Daoy (cell line): ENCODE data around the gene ROR2. TPM values are rescaled to one million over a fixed set of nuclear protein-coding genes. Genes with fewer than 3 reads are reported as not detected.

Experiments
- DNase-seq: peaks from one replicate; pipeline ENCODE4 v3.0.0-alpha.2; 2015; ENCODE audit warnings: low read depth
- total RNA-seq: library from RNA; depleted of rRNA; stranded (reverse); fragments of >200 nt; shearing (Covaris generic); gene quantifications from 2 replicates; pipeline ENCODE4 v1.2.3, GENCODE V29; 2014

The ROR2 gene
- total RNA-seq, 1 experiment from 2014 or later, result 1.8 TPM

GRCh38 chr9:91879231-91879630 is 70.8 kb downstream of the ROR2 start:
- DNase-seq, result no peak

DNA sequence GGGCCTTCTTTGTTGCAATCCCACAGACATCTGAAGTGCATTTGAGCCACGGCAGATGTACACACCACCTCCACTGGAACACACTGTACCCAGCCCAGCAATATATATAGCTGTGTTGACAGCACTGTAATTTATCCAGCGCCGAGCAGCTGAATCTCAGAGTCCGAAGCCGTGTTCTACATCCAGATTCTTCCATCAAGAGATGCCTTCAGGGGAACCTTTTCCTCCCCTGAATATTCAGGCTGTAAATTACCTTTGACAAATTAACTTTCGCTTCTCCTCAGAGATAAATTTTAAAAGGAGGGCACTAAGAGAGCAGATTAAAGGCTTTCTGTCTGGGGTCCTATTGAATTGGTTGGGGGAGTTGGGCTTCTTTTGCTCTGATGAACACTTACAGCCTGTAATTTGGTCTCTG is 76.4 kb downstream of the ROR2 start:
- DNase-seq, result no peak

DNA sequence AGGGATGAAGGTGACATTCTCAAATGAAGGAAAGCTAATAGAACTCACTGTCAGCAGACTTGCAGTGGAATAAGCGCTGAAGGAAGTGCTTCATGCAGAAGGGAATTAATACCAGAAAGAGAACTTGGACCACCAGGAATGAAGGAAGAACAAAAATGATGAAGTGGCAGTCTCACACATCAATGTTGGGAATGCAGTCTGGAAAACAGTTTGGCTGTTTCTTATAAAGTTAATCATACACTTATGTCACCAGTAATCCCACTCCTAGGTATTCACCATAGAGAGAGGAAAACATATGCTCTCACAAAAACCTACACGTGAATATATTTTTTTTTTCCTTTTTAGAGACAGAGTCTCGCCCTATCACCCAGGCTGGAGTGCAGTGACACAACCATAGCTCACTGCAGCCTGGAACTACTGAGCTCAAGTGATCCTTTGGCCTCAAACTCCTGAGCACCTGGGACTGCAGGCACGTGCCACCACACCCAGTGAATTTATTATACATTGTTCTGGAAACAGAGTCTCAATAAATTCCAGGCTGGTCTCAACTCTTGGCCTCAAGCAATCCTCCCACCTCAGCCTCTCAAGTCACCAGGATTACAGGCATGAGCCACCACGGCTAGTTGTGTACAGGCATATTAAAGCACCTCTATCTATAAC is 81.2 kb downstream of the ROR2 start:
- no peak for DNase-seq

GRCh38 chr9:91867740-91868139 is 82.3 kb downstream of the ROR2 start:
- DNase-seq, result no peak

DNA sequence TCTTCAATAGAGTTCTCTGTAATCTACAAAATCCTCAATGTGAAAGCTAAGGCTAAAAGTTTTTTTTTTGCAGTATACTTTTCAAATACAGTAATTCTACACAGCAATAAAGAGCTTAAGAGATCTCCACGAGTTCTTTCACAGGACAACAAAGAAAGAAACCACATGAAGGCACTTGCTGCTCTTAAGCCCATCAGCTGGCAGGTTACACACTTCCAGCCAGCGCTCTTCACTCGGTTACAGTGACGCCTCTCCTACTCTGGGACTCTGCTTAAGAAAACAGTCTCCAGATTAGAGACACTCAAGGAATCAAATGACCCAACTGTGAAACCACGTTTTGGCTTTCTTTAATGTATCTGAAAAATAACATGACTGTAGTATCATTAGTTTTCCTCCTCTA is 85.0 kb downstream of the ROR2 start:
- DNase-seq, result no peak

GRCh38 chr9:91864380-91864779 is 85.6 kb downstream of the ROR2 start:
- DNase-seq, result no peak

- DNase-seq, result no peak
Observed at GRCh38 chr9:91863469-91863868, 86.6 kb downstream of the ROR2 start.

DNA sequence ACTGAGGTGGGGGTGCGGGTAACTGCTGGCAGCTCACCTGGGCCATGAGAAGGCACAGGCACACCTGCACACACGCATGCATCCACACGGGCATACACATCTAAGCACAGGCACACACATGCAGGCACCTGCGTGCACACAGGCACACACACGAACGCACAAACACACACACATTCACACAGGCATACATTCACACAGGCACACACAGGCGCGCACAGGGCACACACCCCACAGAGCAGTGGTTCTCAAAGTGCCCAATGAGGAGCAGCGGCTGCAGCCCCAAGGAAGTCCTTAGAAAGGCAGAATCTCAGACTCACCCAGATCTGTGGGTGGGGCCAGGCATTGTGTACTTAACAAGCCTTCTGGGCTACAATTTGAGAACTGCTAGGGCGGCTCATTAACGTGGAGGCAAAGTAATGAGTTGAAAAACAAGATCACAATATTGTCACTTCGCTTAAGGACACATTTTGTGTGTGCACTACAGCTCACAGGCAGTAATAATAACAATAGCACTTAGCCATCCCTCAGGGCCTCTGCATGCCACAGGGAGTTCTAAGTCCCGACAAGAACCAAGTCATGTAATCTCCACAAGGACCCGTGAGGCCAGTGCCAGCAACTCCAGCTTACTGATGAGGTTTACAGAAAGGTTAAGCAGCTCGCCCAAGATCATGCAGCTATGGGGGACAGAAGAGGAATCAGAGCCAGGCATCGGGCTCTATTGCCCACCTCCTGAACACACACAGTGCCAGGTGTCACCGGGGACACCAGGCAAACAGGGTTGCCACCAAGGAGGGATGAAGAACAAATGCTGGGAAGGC is 91.6 kb downstream of the ROR2 start:
- no peak for DNase-seq

GRCh38 chr9:91857291-91858212 is 92.5 kb downstream of the ROR2 start:
- DNase-seq, result no peak

GRCh38 chr9:91856419-91856818 is 93.6 kb downstream of the ROR2 start:
- no peak for DNase-seq

GRCh38 chr9:91855196-91855595 is 94.8 kb downstream of the ROR2 start:
- no peak for DNase-seq

DNA sequence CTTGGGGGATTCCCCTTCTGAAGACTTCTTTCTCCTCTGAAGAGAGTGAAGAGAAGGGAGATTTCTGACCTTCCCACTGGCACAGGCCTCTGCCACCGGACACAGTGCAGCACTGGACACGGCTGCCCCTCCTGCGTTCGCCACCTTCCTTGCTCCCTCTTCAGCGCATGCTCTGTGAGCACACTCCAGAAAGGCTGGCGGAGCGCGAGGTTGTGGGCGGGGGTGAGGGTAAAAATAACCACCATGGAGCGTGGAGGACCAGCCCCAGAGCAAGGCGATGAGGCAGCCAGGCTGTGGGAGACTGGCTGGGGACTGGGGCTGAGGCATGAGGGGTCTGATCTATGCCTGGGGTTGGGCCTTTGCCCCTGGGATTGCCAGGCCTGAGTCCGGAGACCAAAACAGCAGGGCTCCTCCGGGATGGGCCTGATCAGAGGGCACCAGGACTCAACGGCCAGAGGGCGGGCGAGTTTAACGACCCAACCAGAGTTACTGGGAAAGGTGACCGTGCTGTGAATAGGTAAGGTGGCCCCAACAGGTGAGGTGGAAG is 97.2 kb downstream of the ROR2 start:
- DNase-seq, result no peak

- no peak for DNase-seq
Observed at GRCh38 chr9:91849694-91850093, 100.3 kb downstream of the ROR2 start.

GRCh38 chr9:91848146-91848545 is 101.9 kb downstream of the ROR2 start:
- DNase-seq, result no peak

- peak; percentile 50 for DNase-seq
Observed at GRCh38 chr9:91847581-91848091, 102.4 kb downstream of the ROR2 start.

- DNase-seq, result no peak
Observed at GRCh38 chr9:91845879-91846278, 104.1 kb downstream of the ROR2 start.

GRCh38 chr9:91844701-91845291 is 105.2 kb downstream of the ROR2 start:
- DNase-seq, result no peak

DNA sequence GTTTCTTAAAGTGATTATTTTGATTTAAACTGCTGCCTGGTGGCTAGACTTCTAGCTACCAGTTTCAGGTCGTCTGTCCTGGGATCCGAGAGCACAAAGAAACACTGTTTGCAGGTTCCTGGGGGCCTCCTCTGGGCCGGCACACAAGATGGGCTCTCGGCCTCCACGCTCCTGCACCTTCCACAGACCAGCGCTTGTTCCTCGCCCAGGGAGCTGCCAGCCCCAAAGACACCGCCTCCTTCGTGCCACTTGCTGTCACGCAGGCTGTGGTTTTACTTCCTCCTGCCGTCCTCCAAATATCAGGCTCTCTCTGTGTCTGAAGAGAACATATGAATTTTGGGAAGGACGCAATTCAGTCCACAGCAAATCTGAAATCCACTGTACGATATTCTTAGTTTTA is 105.8 kb downstream of the ROR2 start:
- DNase-seq, result no peak

- no peak for DNase-seq
Observed at GRCh38 chr9:91843623-91844148, 106.3 kb downstream of the ROR2 start.

GRCh38 chr9:91843093-91843492 is 106.9 kb downstream of the ROR2 start:
- DNase-seq, result no peak
